ENCODE measurements around the gene RAD51B. TPM values are rescaled to one million over a fixed set of nuclear protein-coding genes. Genes with fewer than 3 reads are reported as not detected.

Gene RAD51B
- polyA plus RNA-seq, 3 donors: 3.6 to 11.6 (median 9.4) TPM

DNA sequence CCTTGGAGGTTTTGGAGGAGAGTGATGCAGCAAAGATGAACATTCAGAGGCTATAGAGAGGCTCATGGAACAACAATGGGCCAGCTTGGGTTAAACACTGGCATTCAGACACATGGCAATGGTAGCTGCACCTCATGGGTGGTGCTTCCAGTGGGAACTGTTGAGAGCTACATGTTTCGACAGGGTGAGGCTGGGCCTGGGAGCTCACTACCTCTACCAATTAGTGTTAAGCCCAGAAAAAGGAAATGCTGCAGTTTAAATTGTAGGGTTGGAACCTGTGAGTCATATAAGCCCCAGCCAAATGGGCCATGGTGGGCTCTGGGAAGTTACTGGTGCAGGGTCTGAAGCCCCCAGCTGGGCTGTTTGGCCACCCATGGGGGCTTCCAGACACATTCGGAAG, 693.6 kb downstream of the RAD51B start:
- H3K9ac ChIP-seq (ENCODE audit: insufficient read depth, low read length, poor library complexity, severe bottlenecking): no peak overlapping the region
- H3K4me3 Mint-ChIP-seq: no peak overlapping the region

DNA sequence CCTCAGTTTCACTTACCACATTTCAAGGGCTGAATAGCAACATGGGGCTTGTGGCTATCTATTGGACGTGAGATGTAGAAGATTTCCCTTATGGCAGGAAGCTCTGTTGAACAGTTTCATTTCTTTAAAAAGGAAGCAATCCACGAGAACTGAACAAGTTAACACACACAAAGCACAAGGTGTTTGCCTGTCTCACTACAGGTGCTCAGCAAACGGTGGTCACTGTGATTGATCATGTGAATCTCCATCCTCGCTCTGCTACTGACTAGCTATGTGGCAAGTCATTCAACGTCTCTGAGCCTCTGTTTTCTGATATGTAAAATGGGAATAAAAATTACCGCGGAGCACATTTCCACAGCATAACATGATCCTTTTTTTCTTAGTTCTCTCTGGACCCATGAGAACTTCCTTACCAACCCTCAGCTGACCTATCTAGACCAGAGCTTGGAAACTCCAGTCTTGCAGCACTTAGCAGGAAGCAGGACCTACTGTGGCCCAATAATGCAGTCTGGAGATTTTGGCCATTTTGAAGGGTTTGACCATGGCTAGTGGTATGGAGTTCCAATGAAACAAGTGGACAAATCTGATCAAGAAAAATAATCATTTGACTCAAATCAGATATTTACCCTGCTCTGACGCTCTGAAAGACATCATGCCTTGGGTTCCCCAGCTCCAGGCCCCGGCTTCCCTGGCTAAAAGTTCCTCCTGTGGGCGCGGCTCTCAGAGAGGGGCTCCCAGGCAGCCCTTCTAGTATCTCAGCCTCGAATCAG, 694.4 kb downstream of the RAD51B start:
- Histone ChIP-seq H3K36me3 (replicated peaks in 1 of 2; ENCODE audit: control insufficient read depth in 1 of 2, insufficient read depth in 2 of 2, low read length in 2 of 2) (no peaks in the 10 kb centered on the region), H3K4me2 (replicated peaks; ENCODE audit: extremely low read depth, low read length, poor library complexity, severe bottlenecking) (no peak overlapping the region), H3K79me2 (ENCODE audit: insufficient read depth, low read length) (no peaks in the 10 kb centered on the region), H3K9me3 (replicated peaks in 1 of 2; ENCODE audit: control insufficient read depth in 1 of 2, insufficient read depth in 1 of 2, low read length in 2 of 2) (no peaks in the 10 kb centered on the region), H3K27me3 (ENCODE audit: control insufficient read depth in 2 of 2, insufficient read depth in 2 of 2, low read length in 2 of 2) (no peaks in the 10 kb centered on the region), H2AFZ (ENCODE audit: insufficient read depth, low read depth, low read length, poor library complexity, severe bottlenecking) (no peak overlapping the region), H3K9ac (ENCODE audit: insufficient read depth, low read length, poor library complexity, severe bottlenecking) (no peak overlapping the region), H3K4me3 (replicated peaks in 1 of 3; ENCODE audit: low read depth in 2 of 3, low read length in 3 of 3) (no peak overlapping the region), H3K4me1 (ENCODE audit: control insufficient read depth in 1 of 2, insufficient read depth in 2 of 2, low read length in 2 of 2) (peaks cover 14 to 18% of the 10 kb centered on the region in 2 donors), H4K20me1 (ENCODE audit: insufficient read depth, low read length) (no peaks in the 10 kb centered on the region), H3K27ac (ENCODE audit: low read depth in 1 of 2, low read length in 2 of 2) (no peak overlapping the region)
- peaks cover 3 to 4% (median 3%) of the 10 kb centered on the region in 3 donors for H3K27me3 Mint-ChIP-seq (ENCODE audit: low read depth in 3 of 3)
- peaks cover 0 to 2% (median 0%) of the 10 kb centered on the region in 7 donors for H3K9me3 Mint-ChIP-seq
- H3K4me3 Mint-ChIP-seq: no peak overlapping the region
- peaks cover 19% of the 10 kb centered on the region for H3K4me1 Mint-ChIP-seq
- TF ChIP-seq, protein P1, sequence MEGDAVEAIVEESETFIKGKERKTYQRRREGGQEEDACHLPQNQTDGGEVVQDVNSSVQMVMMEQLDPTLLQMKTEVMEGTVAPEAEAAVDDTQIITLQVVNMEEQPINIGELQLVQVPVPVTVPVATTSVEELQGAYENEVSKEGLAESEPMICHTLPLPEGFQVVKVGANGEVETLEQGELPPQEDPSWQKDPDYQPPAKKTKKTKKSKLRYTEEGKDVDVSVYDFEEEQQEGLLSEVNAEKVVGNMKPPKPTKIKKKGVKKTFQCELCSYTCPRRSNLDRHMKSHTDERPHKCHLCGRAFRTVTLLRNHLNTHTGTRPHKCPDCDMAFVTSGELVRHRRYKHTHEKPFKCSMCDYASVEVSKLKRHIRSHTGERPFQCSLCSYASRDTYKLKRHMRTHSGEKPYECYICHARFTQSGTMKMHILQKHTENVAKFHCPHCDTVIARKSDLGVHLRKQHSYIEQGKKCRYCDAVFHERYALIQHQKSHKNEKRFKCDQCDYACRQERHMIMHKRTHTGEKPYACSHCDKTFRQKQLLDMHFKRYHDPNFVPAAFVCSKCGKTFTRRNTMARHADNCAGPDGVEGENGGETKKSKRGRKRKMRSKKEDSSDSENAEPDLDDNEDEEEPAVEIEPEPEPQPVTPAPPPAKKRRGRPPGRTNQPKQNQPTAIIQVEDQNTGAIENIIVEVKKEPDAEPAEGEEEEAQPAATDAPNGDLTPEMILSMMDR (IDR thresholded peaks at IDR 0.05): no peak
- intact Hi-C loops (cut with micrococcal nuclease): no loop called here
- WGBS (ENCODE audit: insufficient coverage): 100% methylated on average over 4 of the region's 12 CpGs
- DNase-seq: peak; percentile 24 to 90 (median 48)
- peak overlapping the region in 4 of 7 donors; percentile 24 to 63 (median 35) for H3K27ac Mint-ChIP-seq
- H3K36me3 Mint-ChIP-seq: no peaks in the 10 kb centered on the region

More for the DNA sequence above, 693.6 kb downstream of the RAD51B start:
- Histone ChIP-seq H3K4me2 (replicated peaks; ENCODE audit: extremely low read depth, low read length, poor library complexity, severe bottlenecking) (no peak overlapping the region), H4K20me1 (ENCODE audit: insufficient read depth, low read length) (no peaks in the 10 kb centered on the region), H3K9me3 (replicated peaks in 1 of 2; ENCODE audit: control insufficient read depth in 1 of 2, insufficient read depth in 1 of 2, low read length in 2 of 2) (no peaks in the 10 kb centered on the region), H3K79me2 (ENCODE audit: insufficient read depth, low read length) (no peaks in the 10 kb centered on the region), H3K27me3 (ENCODE audit: control insufficient read depth in 2 of 2, insufficient read depth in 2 of 2, low read length in 2 of 2) (no peaks in the 10 kb centered on the region), H3K4me1 (ENCODE audit: control insufficient read depth in 1 of 2, insufficient read depth in 2 of 2, low read length in 2 of 2) (peaks cover 14 to 18% of the 10 kb centered on the region in 2 donors), H3K4me3 (replicated peaks in 1 of 3; ENCODE audit: low read depth in 2 of 3, low read length in 3 of 3) (no peak overlapping the region), H3K27ac (ENCODE audit: low read depth in 1 of 2, low read length in 2 of 2) (no peak overlapping the region), H3K36me3 (replicated peaks in 1 of 2; ENCODE audit: control insufficient read depth in 1 of 2, insufficient read depth in 2 of 2, low read length in 2 of 2) (no peaks in the 10 kb centered on the region), H2AFZ (ENCODE audit: insufficient read depth, low read depth, low read length, poor library complexity, severe bottlenecking) (no peak overlapping the region)
- no CpG with 5 or more reads among the region's 2 CpGs for WGBS (ENCODE audit: insufficient coverage)
- intact Hi-C loops (cut with micrococcal nuclease): no loop called here
- Mint-ChIP-seq H3K4me1 (peaks cover 19% of the 10 kb centered on the region), H3K9me3 (peaks cover 0 to 2% (median 0%) of the 10 kb centered on the region in 7 donors), H3K27ac (no peak overlapping the region), H3K36me3 (no peaks in the 10 kb centered on the region), H3K27me3 (ENCODE audit: low read depth in 3 of 3) (peaks cover 0 to 4% (median 3%) of the 10 kb centered on the region in 3 donors)
- TF ChIP-seq, protein P1 (IDR thresholded peaks at IDR 0.05): no peak
- DNase-seq: peak; percentile 7 to 43 (median 30)
